ENCODE results near the gene ASB18.
"Not testable (repeated sequence)": the region's sequence is repeated elsewhere in the genome, so short reads cannot be mapped to it uniquely, and the experiment has no call there.

The ASB18 gene

GRCh38 chr2:236264256-236264655, at the start of gene ASB18:
Gene ASB18, minus strand, starts transcription at chr2:236264406. Its CDS starts 61 bp downstream, at chr2:236264345.
- no peak for DNase-seq

- DNase-seq: no peak
These were observed 47.1 kb upstream of the ASB18 start for GRCh38 chr2:236311286-236311685.

- peak; percentile 0 for DNase-seq
These were observed 45.4 kb upstream of the ASB18 start for GRCh38 chr2:236309669-236310029.

- no peak for DNase-seq
These were observed 44.9 kb upstream of the ASB18 start for GRCh38 chr2:236308855-236309668.

GRCh38 chr2:236307641-236308040, 43.4 kb upstream of the ASB18 start:
- DNase-seq: no peak

GRCh38 chr2:236306825-236307540, 42.8 kb upstream of the ASB18 start:
- no peak for DNase-seq

- no peak for DNase-seq
These were observed 41.9 kb upstream of the ASB18 start for GRCh38 chr2:236305964-236306605.

GRCh38 chr2:236305531-236305930, 41.3 kb upstream of the ASB18 start:
- no peak for DNase-seq

GRCh38 chr2:236303935-236304334, 39.7 kb upstream of the ASB18 start:
- DNase-seq: no peak

- no peak for DNase-seq
These were observed 38.3 kb upstream of the ASB18 start for GRCh38 chr2:236302555-236302954.

GRCh38 chr2:236298924-236299475, 34.8 kb upstream of the ASB18 start:
- no peak for DNase-seq

- DNase-seq: no peak
These were observed 31.3 kb upstream of the ASB18 start for GRCh38 chr2:236295481-236295880.

- no peak for DNase-seq
These were observed 30.4 kb upstream of the ASB18 start for GRCh38 chr2:236294647-236295046.

- no peak for DNase-seq
These were observed 29.1 kb upstream of the ASB18 start for GRCh38 chr2:236293241-236293810.

GRCh38 chr2:236291911-236292310, 27.7 kb upstream of the ASB18 start:
- no peak for DNase-seq

GRCh38 chr2:236291476-236291875, 27.3 kb upstream of the ASB18 start:
- no peak for DNase-seq

- DNase-seq: no peak
These were observed 26.7 kb upstream of the ASB18 start for GRCh38 chr2:236290742-236291425.

- no peak for DNase-seq
These were observed 25.7 kb upstream of the ASB18 start for GRCh38 chr2:236289766-236290462.

- not testable (repeated sequence) for DNase-seq
These were observed 24.2 kb upstream of the ASB18 start for GRCh38 chr2:236288373-236288772.

- no peak for DNase-seq
These were observed 23.4 kb upstream of the ASB18 start for GRCh38 chr2:236287656-236288055.

- no peak for DNase-seq
These were observed 22.8 kb upstream of the ASB18 start for GRCh38 chr2:236286873-236287545.
